GM12875 (cell line): ENCODE data around the gene MORN2.

Experiments
- H3K4me3 ChIP-seq: one replicate; pipeline ENCODE4 v1.5.1; 2011; ENCODE audit warnings: low read depth, low read length, control low read depth
- TF ChIP-seq, protein P1 (sequence below): IDR thresholded peaks from 2 replicates; pipeline ENCODE4 v1.5.1; 2011; ENCODE audit warnings: low read depth, mild to moderate bottlenecking, control low read depth, inconsistent platforms, low read length, moderate library complexity, borderline replicate concordance; ENCODE audit not compliant: insufficient read depth

MORN2 gene

DNA sequence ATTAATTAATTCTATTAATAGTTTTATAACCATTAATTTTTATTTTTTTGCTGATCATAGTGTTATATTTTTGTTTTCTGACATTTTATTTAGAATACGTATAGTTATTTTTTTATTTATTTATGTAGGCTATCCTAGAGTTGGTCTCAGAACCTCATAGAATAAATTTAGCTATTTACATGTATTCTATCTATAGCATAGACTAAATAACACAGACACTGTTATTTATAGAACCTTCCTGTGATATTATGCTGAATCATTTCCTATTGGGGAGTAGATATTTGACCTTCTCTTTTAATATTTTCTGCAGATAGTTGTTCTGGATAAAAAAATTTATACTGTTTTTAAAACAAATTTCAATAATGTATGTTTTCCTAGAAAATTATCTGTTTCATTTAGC lies 34.1 kb downstream of the MORN2 start:
- H3K4me3 ChIP-seq: no peak overlapping the region
- TF ChIP-seq, protein P1, sequence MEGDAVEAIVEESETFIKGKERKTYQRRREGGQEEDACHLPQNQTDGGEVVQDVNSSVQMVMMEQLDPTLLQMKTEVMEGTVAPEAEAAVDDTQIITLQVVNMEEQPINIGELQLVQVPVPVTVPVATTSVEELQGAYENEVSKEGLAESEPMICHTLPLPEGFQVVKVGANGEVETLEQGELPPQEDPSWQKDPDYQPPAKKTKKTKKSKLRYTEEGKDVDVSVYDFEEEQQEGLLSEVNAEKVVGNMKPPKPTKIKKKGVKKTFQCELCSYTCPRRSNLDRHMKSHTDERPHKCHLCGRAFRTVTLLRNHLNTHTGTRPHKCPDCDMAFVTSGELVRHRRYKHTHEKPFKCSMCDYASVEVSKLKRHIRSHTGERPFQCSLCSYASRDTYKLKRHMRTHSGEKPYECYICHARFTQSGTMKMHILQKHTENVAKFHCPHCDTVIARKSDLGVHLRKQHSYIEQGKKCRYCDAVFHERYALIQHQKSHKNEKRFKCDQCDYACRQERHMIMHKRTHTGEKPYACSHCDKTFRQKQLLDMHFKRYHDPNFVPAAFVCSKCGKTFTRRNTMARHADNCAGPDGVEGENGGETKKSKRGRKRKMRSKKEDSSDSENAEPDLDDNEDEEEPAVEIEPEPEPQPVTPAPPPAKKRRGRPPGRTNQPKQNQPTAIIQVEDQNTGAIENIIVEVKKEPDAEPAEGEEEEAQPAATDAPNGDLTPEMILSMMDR: no peak

DNA sequence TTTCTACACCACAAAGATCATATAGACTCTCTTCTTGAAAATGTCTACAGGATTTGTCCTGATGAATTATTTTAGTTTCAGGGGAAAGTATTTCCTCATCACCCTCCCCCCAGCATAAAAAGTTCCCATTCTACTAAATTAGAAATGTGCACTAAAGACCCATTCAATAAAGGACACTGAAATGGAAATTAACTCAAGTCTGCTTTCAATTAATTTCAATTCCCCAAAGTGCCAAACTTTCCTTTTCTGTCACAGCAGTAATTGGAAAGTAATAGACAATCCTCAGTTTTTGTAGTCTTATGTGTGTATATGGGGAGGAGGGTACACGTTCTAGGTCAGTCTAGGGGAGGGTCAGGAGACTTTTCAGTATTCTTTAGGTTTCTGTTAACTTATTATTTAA lies 35.4 kb downstream of the MORN2 start:
- TF ChIP-seq, protein P1: no peak
- H3K4me3 ChIP-seq: no peak overlapping the region

DNA sequence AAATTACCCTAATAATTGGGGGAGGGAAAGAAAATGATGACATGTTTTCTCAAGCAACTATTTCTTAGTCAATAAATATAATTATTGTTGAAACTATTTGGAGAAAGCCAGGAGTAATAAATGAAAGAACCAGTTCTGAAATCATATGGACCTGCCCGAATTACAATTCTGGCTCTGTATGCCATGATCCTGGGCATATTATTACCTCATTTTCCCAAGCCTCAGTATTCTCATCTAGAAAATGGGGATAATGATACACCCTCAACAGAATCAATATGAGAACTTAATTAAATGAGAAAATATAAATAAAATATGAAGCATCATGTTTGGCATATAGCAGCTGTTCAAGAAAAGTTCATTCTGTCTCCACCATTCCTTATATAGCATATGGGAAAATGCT lies 36.8 kb downstream of the MORN2 start:
- H3K4me3 ChIP-seq: no peak overlapping the region
- TF ChIP-seq, protein P1: no peak

DNA sequence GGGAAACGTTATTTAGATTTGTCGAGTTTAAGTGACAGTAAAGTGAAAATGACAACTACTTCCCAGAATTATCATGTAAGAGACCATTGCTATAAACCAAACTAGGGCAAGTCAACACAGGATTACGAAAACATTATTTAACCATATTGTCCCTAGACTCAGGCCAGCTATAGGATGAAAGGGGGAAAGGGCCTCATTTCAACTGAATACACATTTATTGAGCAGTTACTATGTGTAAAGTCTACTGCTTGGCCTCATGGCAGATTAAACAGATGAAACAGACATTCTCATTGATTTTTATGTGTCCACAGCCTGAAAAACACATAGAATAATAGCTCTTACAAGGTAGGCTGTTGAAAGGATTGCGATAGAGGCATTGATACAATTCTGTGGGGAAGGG lies 46.6 kb downstream of the MORN2 start:
- TF ChIP-seq, protein P1: no peak
- H3K4me3 ChIP-seq: no peak overlapping the region

DNA sequence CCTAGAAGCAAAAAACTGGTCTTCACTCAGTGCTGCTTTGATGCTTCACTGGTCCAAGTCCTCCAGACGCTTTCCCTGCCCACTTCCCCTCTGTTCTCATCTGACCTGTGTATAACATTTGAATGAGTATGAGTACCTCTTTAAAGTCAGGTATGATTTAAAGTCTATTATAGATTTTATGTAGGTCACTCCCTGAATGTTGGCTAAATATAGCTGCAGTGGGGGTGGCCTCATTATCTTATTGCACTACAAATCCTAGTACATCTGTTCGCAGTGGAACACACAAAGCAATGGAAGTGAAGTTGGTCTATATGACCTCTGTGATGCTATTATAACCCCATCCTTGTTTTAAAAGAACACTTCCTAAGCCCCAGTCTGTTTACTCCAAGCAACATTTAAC lies 47.1 kb downstream of the MORN2 start:
- TF ChIP-seq, protein P1: no peak
- H3K4me3 ChIP-seq: no peak overlapping the region

DNA sequence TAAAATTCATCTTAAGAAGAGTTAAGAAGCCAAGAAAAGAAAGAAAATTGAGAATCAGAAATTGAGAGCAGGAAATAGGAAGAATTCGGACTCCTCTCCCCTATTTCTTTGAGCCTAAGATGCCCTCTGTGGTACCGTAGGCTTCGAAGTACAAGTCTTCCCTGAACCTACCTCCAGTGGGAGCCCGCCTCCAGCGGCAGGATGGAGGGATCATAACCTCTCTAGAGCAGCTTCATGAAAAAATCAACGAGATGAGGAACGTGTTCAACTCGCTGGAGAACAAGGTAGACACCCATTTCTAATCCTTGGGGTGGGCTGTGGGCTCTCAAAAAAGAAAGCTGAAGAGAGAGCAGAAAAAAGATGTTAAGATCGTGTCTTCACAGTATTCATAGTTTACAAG lies 50.2 kb downstream of the MORN2 start:
- TF ChIP-seq, protein P1: no peak
- H3K4me3 ChIP-seq: no peak overlapping the region

DNA sequence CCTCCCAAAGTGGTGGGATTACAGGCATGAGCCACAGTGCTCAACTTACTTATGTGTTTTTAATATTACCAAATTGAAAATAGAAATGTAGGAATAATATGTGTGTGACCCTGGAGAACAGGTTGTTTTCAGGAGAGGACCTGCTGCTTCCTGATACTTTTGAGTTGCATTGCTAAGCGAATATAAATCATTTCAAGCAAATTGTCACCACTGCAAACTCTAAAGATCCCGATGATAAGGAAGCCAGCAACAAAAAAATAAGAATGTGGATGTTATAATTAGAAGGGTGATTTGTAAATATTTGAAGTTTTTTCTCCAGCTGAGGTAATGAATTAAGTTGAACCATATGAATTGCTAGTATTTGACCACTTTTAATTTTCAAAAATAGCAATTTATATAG lies 54.8 kb downstream of the MORN2 start:
- TF ChIP-seq, protein P1: no peak
- no peak overlapping the region for H3K4me3 ChIP-seq
